OCI-LY1 (cell line): ENCODE results near the gene RFX4.

Source experiments
- H2AFZ ChIP-seq: fragments of 200-600 bp; sonication (generic), shearing (Covaris generic); 2 replicates; pipeline ENCODE4 v1.6.0; 2014; ENCODE audit warnings: antibody characterized with exemption, mild to moderate bottlenecking, low read length
- H3F3A ChIP-seq: fragments of 200-600 bp; sonication (generic), shearing (Covaris generic); 2 replicates; pipeline ENCODE4 v1.6.0; 2014; ENCODE audit warnings: mild to moderate bottlenecking, antibody characterized with exemption, low read length, moderate library complexity; ENCODE audit not compliant: insufficient read depth
- H3K27ac ChIP-seq: fragments of 200-600 bp; sonication (generic); 2 replicates; pipeline ENCODE4 v1.5.1; 2014; ENCODE audit warnings: low read length, mixed run types, mild to moderate bottlenecking, low read depth; ENCODE audit not compliant: poor library complexity, severe bottlenecking
- H3K27me3 ChIP-seq: fragments of 200-600 bp; sonication (generic); 2 replicates; pipeline ENCODE4 v1.6.0; 2014; ENCODE audit warnings: antibody characterized with exemption, mild to moderate bottlenecking, low read length, moderate library complexity; ENCODE audit not compliant: insufficient read depth
- H3K36me3 ChIP-seq: fragments of 200-600 bp; sonication (generic); 2 replicates; pipeline ENCODE4 v1.6.1; 2014; ENCODE audit warnings: mild to moderate bottlenecking, antibody characterized with exemption, low read length, moderate library complexity, mixed read lengths; ENCODE audit not compliant: insufficient read depth
- H3K4me1 ChIP-seq: fragments of 200-600 bp; sonication (generic); 2 replicates; pipeline ENCODE4 v1.5.1; 2014; ENCODE audit warnings: mild to moderate bottlenecking, low read length, moderate library complexity; ENCODE audit not compliant: insufficient read depth, severe bottlenecking
- H3K4me2 ChIP-seq: fragments of 200-600 bp; sonication (generic), shearing (Covaris generic); 2 replicates; pipeline ENCODE4 v1.6.1; 2014; ENCODE audit warnings: low read length
- H3K4me3 ChIP-seq: fragments of 200-600 bp; sonication (generic); 2 replicates; pipeline ENCODE4 v1.5.1; 2014; ENCODE audit warnings: low read length, low read depth, mild to moderate bottlenecking, mixed read lengths; ENCODE audit not compliant: poor library complexity, severe bottlenecking
- H3K79me2 ChIP-seq: fragments of 200-600 bp; shearing (Covaris generic); 2 replicates; pipeline ENCODE4 v1.6.1; 2016; ENCODE audit warnings: mixed run types, low read length, mixed read lengths; ENCODE audit not compliant: insufficient read depth
- H3K9ac ChIP-seq: fragments of 200-600 bp; sonication (generic), shearing (Covaris generic); 2 replicates; pipeline ENCODE4 v1.6.1; 2014; ENCODE audit warnings: mild to moderate bottlenecking, low read length, mixed read lengths
- H3K9me2 ChIP-seq: fragments of 200-600 bp; sonication (generic), shearing (Covaris generic); 2 replicates; pipeline ENCODE4 v1.6.1; 2014; ENCODE audit warnings: low read depth, mild to moderate bottlenecking, low read length, mixed read lengths
- H3K9me3 ChIP-seq: fragments of 200-600 bp; shearing (Covaris generic); 2 replicates; pipeline ENCODE4 v1.6.1; 2014; ENCODE audit warnings: low read length, mixed read lengths
- H4K20me1 ChIP-seq: fragments of 200-600 bp; sonication (generic), shearing (Covaris generic); 2 replicates; pipeline ENCODE4 v1.6.0; 2016; ENCODE audit warnings: mild to moderate bottlenecking, low read length; ENCODE audit not compliant: insufficient read depth
- EZH2 ChIP-seq: fragments of 200-600 bp; sonication (generic), shearing (Covaris generic); IDR thresholded peaks from 2 replicates; pipeline ENCODE4 v1.8.0; 2017; ENCODE audit warnings: borderline replicate concordance, mixed run types, mild to moderate bottlenecking, antibody characterized with exemption, low read length, moderate library complexity, mixed read lengths
- TF ChIP-seq, protein P1 (sequence below): fragments of 200-600 bp; sonication (generic), shearing (Covaris generic); IDR thresholded peaks from 2 replicates; pipeline ENCODE4 v1.5.1; 2017; ENCODE audit warnings: mild to moderate bottlenecking, antibody characterized with exemption, low read length, moderate library complexity, mixed read lengths

Gene RFX4

DNA sequence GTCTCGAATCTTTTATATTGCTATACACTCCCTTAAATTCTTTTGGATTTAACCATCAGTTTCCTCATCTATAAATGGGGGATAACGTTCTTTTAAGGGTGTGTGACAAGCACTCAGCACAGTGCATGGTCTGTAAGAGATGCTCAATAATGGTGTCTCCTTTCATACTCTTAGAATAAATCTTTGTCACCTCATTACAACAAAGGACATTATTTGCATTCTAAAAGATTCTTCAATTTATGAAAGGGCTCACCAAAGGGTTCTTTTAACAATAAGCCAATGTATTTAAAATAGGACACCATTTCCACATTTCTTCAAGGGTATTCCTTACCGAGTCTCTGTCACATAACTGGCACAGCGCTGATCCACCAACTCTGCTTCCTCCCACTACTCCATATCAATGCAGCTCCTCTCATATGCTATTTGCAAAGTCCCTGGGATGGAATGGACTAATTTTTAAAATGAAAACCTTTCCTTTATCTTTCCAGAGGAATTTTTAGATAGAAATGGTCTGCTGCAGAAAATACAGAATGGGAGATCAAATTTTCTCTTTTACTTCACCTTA, 162.5 kb downstream of the RFX4 start:
- H3K9me2 ChIP-seq: no peaks in the 10 kb centered on the region
- no peak overlapping the region for H3K4me2 ChIP-seq
- H3K27me3 ChIP-seq: no peaks in the 10 kb centered on the region
- H3K9me3 ChIP-seq: no peaks in the 10 kb centered on the region
- no peak overlapping the region for H3K4me3 ChIP-seq
- H3K4me1 ChIP-seq: peaks cover 8% of the 10 kb centered on the region
- H4K20me1 ChIP-seq: no peaks in the 10 kb centered on the region
- H3K36me3 ChIP-seq: no peaks in the 10 kb centered on the region
- H2AFZ ChIP-seq: no peak overlapping the region
- TF ChIP-seq EZH2: no peak
- TF ChIP-seq, protein P1, sequence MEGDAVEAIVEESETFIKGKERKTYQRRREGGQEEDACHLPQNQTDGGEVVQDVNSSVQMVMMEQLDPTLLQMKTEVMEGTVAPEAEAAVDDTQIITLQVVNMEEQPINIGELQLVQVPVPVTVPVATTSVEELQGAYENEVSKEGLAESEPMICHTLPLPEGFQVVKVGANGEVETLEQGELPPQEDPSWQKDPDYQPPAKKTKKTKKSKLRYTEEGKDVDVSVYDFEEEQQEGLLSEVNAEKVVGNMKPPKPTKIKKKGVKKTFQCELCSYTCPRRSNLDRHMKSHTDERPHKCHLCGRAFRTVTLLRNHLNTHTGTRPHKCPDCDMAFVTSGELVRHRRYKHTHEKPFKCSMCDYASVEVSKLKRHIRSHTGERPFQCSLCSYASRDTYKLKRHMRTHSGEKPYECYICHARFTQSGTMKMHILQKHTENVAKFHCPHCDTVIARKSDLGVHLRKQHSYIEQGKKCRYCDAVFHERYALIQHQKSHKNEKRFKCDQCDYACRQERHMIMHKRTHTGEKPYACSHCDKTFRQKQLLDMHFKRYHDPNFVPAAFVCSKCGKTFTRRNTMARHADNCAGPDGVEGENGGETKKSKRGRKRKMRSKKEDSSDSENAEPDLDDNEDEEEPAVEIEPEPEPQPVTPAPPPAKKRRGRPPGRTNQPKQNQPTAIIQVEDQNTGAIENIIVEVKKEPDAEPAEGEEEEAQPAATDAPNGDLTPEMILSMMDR: no peak
- no peak overlapping the region for H3K27ac ChIP-seq
- H3F3A ChIP-seq: no peaks in the 10 kb centered on the region
- no peak overlapping the region for H3K9ac ChIP-seq
- H3K79me2 ChIP-seq: no peaks in the 10 kb centered on the region

DNA sequence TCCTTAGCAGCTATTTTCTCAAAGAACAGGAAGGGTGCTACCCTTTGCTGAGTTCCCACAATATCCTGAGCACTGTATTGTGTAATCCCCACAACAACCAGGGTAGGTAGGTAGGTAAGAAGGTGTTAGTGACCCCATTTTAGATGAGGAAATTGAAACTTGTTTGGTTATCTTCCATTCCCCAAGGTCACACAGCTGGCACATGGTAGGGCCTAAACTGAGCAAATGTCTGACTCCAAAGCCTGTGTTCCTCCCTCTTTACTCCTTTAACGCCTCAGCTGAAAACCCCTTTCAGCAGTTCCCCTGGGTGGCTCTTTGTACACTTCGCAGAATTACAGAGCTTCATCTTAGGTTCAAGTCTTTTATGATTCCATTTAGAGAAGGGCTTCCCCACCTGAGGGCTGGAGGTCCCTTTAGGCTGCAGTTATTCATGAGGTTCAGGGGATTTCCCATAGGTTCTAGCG, 165.2 kb downstream of the RFX4 start:
- Histone ChIP-seq H3K9me3 (no peaks in the 10 kb centered on the region), H3K4me3 (no peak overlapping the region), H3K79me2 (no peaks in the 10 kb centered on the region), H3K9ac (no peak overlapping the region), H2AFZ (peak overlapping the region; percentile 75; the same call in 1 of the 2 replicates), H3K4me1 (peaks cover 8% of the 10 kb centered on the region), H3K4me2 (no peak overlapping the region; the same call in 1 of the 2 replicates), H3F3A (no peaks in the 10 kb centered on the region), H3K36me3 (no peaks in the 10 kb centered on the region), H3K27me3 (no peaks in the 10 kb centered on the region), H4K20me1 (no peaks in the 10 kb centered on the region), H3K27ac (no peak overlapping the region), H3K9me2 (no peaks in the 10 kb centered on the region)
- TF ChIP-seq, protein P1: no peak
- TF ChIP-seq EZH2: no peak

DNA sequence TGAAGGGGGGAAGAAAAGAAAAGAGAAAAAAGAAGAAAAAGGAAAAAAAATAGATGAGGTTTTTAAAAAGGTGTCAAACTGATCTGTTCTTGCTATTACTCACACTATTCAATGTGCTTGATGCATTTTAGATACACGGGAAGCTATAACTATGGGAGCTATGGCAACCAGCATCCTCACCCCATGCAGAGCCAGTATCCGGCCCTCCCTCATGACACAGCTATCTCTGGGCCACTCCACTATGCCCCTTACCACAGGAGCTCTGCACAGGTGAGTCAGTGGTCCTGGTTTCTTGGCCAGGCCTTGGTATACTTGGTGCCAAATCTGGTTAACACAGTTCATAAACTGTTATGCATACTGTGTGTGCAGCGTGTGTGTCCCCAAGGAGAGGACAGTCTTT, 167.7 kb downstream of the RFX4 start:
- H3K79me2 ChIP-seq: no peaks in the 10 kb centered on the region

More for the DNA sequence above, 167.7 kb downstream of the RFX4 start:
- Histone ChIP-seq H3F3A (no peaks in the 10 kb centered on the region), H4K20me1 (no peaks in the 10 kb centered on the region), H3K4me3 (no peak overlapping the region), H3K9me3 (no peaks in the 10 kb centered on the region), H2AFZ (no peak overlapping the region), H3K9ac (no peak overlapping the region), H3K4me2 (no peak overlapping the region), H3K9me2 (no peaks in the 10 kb centered on the region), H3K27ac (no peak overlapping the region), H3K4me1 (peaks cover 24% of the 10 kb centered on the region), H3K36me3 (no peaks in the 10 kb centered on the region), H3K27me3 (no peaks in the 10 kb centered on the region)
- TF ChIP-seq EZH2: no peak
- TF ChIP-seq, protein P1: no peak
